Epithelial cell of prostate (primary cell): ENCODE results near the gene TNFAIP1.
"Not testable (repeated sequence)": the region's sequence is repeated elsewhere in the genome, so short reads cannot be mapped to it uniquely, and the experiment has no call there.

Experiments used
- DNase-seq: peaks from one replicate; pipeline ENCODE4 v3.0.0-alpha.2; 2011; ENCODE audit warnings: low read depth, low spot score
- H3K27ac ChIP-seq: fragments of 450-650 bp; 2 replicates; pipeline ENCODE4 v1.5.1; 2017; ENCODE audit warnings: mild to moderate bottlenecking

The TNFAIP1 gene, protein sequence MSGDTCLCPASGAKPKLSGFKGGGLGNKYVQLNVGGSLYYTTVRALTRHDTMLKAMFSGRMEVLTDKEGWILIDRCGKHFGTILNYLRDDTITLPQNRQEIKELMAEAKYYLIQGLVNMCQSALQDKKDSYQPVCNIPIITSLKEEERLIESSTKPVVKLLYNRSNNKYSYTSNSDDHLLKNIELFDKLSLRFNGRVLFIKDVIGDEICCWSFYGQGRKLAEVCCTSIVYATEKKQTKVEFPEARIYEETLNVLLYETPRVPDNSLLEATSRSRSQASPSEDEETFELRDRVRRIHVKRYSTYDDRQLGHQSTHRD

DNA sequence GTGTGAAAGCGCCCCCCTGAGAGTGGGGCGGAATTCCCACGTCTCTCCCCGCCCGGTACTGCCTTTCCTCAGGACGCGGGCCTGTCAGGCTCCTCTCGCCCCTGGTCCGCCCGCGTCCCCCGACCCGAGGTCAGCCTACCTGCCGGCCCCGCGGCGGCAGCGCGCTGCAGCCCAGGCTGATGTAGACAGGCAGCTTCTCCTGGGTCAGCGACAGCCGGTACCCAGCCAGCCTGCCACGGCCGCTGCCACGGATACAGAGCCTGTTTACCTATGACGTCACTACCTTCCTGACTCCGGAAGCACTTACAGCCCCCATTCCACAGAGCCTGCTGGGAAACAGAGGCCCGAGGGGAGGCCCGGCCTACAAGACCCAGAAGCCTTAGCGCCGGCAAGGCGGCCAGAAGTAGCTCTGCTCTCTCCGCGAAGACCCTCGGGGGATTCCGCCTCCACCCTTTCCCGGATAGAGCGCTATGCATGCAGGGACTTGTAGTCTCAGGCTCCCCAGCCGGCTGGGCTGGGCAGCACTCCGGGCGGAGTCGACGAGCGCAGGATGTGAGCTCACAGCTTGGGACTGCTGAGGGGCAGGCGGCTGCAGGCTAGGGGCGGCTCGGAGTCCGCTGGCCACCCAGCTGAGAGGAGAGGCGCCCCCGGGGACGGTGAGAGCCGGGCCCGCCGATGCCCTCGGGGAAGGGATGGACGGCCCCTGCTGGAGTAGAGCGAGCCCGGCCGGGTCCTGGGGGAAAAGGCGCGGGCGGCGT, at the start of gene TNFAIP1, which contains the start of gene IFT20:
TSS of gene TNFAIP1 (plus strand) at position 561 of the 758 bp plus-strand sequence. CDS start 3,761 bp downstream, outside the sequence.
TSS of gene IFT20 (minus strand) at position 272 of the 758 bp plus-strand sequence. CDS start 3,487 bp downstream, outside the sequence.
- peak within 1 kb of the TSS; percentile 99 for H3K27ac ChIP-seq
- DNase-seq, result peak; percentile 100

GRCh38 chr17:28285965-28286364, 49.6 kb upstream of the TNFAIP1 start:
- no peak for DNase-seq
- H3K27ac ChIP-seq, result no peak overlapping the region

DNA sequence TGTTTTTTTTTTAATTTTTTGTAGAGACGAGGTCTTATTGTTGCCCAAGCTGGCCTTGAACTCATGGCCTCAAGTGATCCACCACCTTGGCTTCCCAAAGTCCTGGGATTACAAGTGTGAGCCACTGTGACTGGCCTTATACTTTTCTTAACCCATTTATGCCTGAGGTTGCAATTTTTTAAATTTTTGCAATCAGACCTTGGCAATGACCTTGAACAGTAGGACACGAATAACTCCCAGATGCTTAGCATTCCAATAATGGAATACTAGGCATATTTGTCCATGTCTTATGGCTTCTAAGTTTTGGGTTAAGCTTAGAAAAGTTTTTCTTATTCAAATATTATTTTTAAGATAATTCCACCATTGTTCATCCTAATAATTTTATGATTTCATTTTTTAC, 44.9 kb upstream of the TNFAIP1 start:
- DNase-seq, result no peak
- H3K27ac ChIP-seq, result no peak overlapping the region

DNA sequence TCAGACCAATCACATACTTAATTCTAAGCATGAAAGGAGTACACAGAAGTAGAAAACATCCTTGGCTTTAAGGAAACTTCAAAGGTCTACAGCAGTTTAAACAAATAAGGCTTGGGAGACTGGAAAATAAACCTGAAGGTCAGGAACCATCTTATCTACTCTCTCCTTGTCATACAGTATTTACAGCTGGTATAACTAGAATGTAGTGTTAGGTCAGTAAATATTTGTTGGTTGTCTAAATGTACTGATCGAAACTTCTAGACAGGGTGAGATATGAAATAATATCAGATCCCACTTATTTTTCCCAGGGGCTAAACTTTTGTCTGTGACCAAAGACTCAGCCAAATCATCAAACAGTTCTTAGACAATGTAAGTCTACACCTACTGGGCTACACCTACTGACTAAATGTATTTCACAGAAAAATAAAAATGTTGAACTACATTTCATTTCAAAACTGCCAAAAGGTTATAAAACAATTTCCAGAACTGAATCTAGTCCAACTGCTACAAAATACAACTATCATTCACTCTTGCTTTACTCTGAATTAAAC, 43.7 kb upstream of the TNFAIP1 start:
- DNase-seq, result no peak

GRCh38 chr17:28292878-28293277, 42.7 kb upstream of the TNFAIP1 start:
- H3K27ac ChIP-seq, DNase-seq: not testable (repeated sequence)

More for the DNA sequence above, 43.7 kb upstream of the TNFAIP1 start:
- H3K27ac ChIP-seq, result no peak overlapping the region

GRCh38 chr17:28293994-28294393, 41.6 kb upstream of the TNFAIP1 start:
- no peak overlapping the region for H3K27ac ChIP-seq
- DNase-seq, result no peak

DNA sequence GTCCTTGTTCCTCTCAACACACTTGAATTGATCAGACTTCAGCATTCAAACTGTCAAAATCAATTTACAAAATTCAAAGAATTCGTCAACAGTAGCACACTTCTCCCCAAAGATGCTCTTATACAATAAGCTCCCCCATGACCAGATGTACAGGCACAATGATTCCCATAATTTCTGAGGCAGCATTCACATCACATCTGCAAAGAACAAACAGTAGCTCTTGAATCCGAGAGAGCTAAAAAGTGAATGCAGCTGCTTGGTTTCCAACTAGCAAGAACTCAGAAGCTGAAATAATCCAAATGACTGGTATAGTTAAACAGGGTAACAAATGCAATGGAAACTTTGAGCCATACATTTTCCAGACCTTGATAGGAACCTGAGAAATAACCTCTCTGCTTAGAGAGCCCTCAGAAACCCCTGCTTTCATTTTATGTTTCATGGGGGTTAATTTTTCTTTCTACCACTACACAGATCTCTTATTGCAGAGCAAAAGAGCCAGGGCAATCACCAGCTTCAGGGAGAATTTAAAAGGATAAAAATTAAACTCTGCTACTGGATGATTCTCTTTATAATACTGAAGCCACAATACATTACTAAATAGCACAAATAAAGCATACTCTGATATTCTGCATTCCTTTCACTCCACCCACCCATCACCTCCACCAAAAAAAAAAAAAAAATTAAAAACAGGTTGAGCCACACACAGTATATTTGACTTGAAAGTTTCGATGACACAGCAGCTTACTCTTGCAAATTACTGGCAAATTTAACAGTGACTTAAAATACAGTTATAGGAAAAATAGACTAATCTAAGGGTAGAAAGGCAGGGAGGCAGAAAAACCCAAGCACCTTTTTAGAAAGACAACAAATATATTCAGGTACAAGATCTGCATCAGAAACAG, 39.6 kb upstream of the TNFAIP1 start:
- no peak overlapping the region for H3K27ac ChIP-seq
- no peak for DNase-seq

GRCh38 chr17:28298449-28298848, 37.1 kb upstream of the TNFAIP1 start:
- H3K27ac ChIP-seq, result no peak overlapping the region
- no peak for DNase-seq

DNA sequence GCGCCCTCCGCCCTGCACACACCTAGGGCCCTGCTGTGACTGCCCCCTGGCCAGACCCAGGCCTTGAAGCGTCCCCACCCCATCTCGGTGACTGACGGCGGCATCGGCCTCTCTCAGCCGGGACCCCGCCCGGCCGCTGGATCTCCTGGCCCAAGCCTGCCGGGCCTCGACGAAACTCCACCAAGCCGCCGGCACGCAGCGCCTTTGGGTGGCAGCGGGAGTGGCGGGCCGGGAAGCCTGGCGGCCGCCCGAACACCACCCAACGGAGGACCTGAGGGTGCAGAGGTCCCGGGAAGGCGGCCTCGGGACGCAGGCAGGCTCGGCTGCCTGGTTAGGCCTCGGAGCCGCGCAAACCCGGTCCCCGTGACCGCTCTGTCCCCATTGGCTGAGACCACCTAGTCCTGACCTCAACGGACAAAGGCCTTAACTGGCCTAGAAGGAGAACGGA, 28.6 kb upstream of the TNFAIP1 start:
- DNase-seq, result no peak
- H3K27ac ChIP-seq, result no peak overlapping the region

DNA sequence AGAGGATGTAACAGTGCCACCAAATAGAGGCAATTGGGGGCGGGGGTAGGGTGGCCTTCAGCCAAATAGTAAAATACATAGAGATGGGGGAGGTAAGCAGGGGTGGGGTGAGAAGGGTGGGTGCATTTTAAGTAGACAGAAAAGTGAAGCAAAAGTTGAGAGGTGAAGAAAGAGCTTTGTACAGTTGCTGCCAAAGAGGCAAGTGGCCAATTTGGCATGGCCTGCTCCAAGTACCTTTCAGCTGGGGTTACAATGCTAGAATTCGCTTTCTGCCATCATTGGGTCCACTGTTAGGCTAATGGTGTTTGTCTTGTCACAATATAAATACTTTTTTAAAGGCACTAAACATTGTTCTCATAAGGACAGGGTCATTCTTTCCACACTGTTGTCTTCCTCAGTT, 21.7 kb upstream of the TNFAIP1 start:
- DNase-seq, result no peak
- H3K27ac ChIP-seq, result no peak overlapping the region

GRCh38 chr17:28315846-28316705, 19.5 kb upstream of the TNFAIP1 start:
- no peak for DNase-seq
- no peak overlapping the region for H3K27ac ChIP-seq

- DNase-seq, result no peak
- H3K27ac ChIP-seq, result no peak overlapping the region
Measured at GRCh38 chr17:28317099-28317965, 18.2 kb upstream of the TNFAIP1 start.

- DNase-seq, result no peak
- no peak overlapping the region for H3K27ac ChIP-seq
Measured at GRCh38 chr17:28317966-28318758, 17.4 kb upstream of the TNFAIP1 start.

DNA sequence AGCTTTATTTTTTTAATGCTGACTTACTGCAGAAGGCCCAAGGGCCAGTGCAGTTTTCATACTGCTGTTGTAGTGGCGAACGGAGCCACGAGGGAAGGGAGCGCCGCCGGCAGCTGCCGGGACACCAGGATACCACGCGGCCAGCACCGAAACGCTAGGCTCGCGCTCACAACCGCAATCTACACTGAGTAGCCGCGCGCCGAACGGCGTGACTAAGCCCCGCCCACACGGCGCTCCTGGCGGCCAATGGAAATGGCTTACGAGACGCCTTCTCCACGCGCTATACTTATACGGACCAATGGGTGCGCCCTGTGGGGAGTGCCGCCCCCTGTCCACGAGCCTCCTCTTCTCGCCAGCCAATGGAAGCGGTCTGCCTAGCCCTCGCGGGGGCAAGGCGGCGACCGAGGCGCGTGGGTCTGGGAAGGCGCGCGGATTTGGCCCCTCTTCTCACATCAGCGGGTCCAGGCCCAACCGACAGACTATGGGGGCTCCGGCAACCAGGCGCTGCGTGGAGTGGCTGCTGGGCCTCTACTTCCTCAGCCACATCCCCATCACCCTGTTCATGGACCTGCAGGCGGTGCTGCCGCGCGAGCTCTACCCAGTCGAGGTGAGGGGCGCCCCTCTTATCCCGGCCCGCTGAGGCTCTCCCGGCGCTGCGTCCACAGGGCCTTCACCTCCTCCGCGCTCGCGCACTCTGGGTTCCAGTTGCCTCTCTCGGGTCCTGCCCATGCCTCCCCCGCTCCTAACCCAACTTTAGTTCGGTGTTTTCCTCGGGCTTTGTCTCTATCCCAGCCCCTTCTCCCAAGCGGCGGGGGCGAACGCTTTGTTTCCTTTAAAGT, 16.6 kb upstream of the TNFAIP1 start, which contains the start of gene TMEM97:
TSS of gene TMEM97 (plus strand) at position 442 of the 839 bp plus-strand sequence. CDS start at position 482, 40 bp downstream.
- DNase-seq, result peak; percentile 80
- no peak within 1 kb of the TSS for H3K27ac ChIP-seq

- no peak overlapping the region for H3K27ac ChIP-seq
- no peak for DNase-seq
Measured at GRCh38 chr17:28319598-28319935, 16.0 kb upstream of the TNFAIP1 start.

GRCh38 chr17:28320215-28321061, 15.1 kb upstream of the TNFAIP1 start:
- no peak overlapping the region for H3K27ac ChIP-seq
- no peak for DNase-seq
